Large intestine (tissue), 3 donors: ENCODE measurements around the gene RGP1. TPM values are rescaled to one million over a fixed set of nuclear protein-coding genes. Genes with fewer than 3 reads are reported as not detected.

Experiments
- DNase-seq, 2 donors: peaks; one replicate each; pipeline versions ENCODE4 v3.0.0 to v3.0.0-alpha.2; 2013
- H3K27ac ChIP-seq: one replicate; pipeline ENCODE4 v1.5.1; 2013; ENCODE audit warnings: low read length
- H3K27me3 ChIP-seq: 2 replicates; pipeline ENCODE4 v1.6.1; 2013; ENCODE audit warnings: low read length; ENCODE audit not compliant: control insufficient read depth, insufficient read depth
- H3K36me3 ChIP-seq: 2 replicates; pipeline ENCODE4 v1.6.1; 2013; ENCODE audit warnings: low read length; ENCODE audit not compliant: control insufficient read depth, insufficient read depth
- H3K4me1 ChIP-seq: one replicate; pipeline ENCODE4 v1.6.1; 2013; ENCODE audit warnings: low read length; ENCODE audit not compliant: control insufficient read depth, insufficient read depth
- H3K4me3 ChIP-seq: one replicate; pipeline ENCODE4 v1.5.1; 2013; ENCODE audit warnings: low read length
- H3K9me3 ChIP-seq: one replicate; pipeline ENCODE4 v1.6.1; 2013; ENCODE audit warnings: mild to moderate bottlenecking, low read depth, low read length, moderate library complexity; ENCODE audit not compliant: control insufficient read depth
- WGBS: methylation state at CpG from one replicate; pipeline ENCODE4 v1.1.5; 2013; ENCODE audit warnings: low lambda C conversion rate; ENCODE audit not compliant: insufficient coverage; 5-methylcytosine and 5-hydroxymethylcytosine counted together
- polyA plus RNA-seq: library from polyadenylated mRNA; unstranded; fragments of 120-200 nt; gene quantifications from one replicate; pipeline ENCODE4 v1.2.1, GENCODE V29; 2013

Gene RGP1
- polyA plus RNA-seq, 1 donor, result 17.2 TPM

DNA sequence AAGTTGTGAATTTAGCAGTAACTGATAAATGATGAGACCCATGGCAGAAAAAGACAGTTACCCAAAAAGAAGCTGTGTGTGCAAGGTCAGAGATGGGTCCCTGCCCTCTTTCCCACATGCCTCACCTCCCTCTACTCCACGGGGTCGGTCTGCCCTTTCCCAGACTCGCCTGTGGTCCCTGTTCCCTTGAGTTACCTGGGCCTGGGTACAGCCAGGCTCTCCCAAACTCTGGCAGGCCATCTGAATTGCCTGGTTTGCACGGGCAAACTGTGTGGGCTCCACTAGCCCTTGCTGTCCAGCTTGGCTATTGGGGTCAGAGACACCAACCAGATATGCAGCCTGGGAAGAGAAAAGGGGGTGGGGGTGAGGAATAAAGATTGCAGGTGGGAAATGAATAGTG is 40.9 kb upstream of the RGP1 start:
- H3K9me3 ChIP-seq, result no peaks in the 10 kb centered on the region
- H3K27me3 ChIP-seq, result no peaks in the 10 kb centered on the region
- no peaks in the 10 kb centered on the region for H3K4me1 ChIP-seq
- H3K4me3 ChIP-seq, result no peak overlapping the region
- H3K27ac ChIP-seq, result no peak overlapping the region
- WGBS, result no CpG with 5 or more reads among the region's 4 CpGs
- H3K36me3 ChIP-seq, result peaks cover 92% of the 10 kb centered on the region
- DNase-seq, result no peak

DNA sequence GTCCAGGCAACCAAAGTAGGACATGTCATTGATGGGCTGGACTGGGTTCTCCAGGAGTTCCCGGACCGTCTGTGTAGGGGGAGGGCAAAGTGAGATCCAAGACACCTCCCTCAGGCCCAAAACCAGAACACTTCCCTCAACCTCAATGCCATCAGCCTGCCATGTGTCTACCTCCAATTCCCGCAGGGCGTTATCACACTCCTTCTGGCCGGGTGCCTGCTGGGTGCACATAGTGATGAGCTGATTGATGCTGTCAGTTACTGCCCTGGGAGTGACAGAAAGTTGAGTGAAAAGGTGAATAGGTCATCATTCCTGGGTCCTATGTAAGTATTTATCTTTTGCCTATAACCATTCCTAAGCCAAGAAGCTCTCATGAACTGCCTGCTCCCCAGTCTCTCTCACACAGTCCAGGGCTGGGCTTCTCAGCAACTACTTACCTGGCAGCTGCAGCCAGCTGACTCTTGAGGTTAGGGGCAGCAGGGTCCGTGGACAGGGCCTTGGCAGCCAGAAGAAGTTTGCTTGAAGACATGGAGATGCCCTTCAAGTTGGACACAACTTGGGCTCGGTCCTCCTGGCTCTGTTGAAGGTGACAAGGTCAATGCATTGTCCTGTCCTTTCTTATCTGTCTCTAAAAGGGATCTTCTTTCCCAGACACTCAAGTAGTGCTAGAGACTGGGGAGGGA is 38.1 kb upstream of the RGP1 start:
- Histone ChIP-seq H3K27me3 (no peaks in the 10 kb centered on the region), H3K27ac (no peak overlapping the region), H3K4me1 (no peaks in the 10 kb centered on the region), H3K9me3 (no peaks in the 10 kb centered on the region), H3K36me3 (peaks cover 90% of the 10 kb centered on the region), H3K4me3 (no peak overlapping the region)
- no peak for DNase-seq
- no CpG with 5 or more reads among the region's 7 CpGs for WGBS

DNA sequence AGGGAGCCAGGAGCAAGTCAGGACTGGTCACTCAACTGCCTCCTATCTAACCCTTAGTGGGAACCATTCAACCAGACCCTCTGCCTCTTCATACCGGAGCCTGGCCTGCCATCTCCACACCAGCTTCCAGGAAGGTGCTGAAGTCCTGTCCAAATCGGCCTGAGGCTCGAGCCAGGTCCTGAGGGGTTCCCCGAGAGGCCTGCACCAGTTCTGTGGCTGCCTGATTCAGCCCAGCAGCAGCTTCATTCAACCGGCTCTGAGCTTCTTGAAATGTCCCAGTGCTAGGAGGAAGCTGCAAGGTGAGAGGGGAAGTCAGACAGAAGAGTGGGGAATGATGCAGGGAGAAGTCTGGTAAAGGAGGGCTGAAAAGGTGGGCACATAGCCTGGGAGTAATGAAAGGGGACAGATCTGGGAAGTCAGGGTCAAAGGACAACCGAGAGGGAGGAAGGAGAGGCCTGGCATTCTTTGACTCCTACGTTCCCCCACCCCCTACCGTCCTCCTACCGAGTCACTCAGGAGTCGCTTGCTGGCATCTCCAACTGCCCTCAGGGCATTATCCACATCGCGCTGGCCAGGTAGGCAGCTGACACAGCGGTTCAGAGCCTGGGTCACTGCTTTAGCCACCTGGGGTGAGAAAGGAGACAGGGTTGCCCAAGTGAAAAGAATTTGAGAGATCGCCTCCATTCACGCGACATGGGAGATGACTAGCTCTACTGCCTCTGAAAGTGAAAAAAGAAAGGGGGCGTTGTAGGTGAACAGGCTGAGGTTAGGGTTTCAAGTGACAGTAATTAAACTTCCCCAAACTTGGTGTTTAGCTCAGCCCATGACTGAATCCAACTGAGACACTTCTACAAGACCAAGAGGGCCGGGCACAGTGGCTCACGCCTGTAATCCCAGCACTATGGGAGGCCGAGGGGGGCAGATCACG is 37.3 kb upstream of the RGP1 start:
- no CpG with 5 or more reads among the region's 21 CpGs for WGBS
- no peaks in the 10 kb centered on the region for H3K9me3 ChIP-seq
- no peak overlapping the region for H3K4me3 ChIP-seq
- H3K27ac ChIP-seq, result no peak overlapping the region
- peaks cover 90% of the 10 kb centered on the region for H3K36me3 ChIP-seq
- no peaks in the 10 kb centered on the region for H3K27me3 ChIP-seq
- no peaks in the 10 kb centered on the region for H3K4me1 ChIP-seq
- DNase-seq, result no peak

DNA sequence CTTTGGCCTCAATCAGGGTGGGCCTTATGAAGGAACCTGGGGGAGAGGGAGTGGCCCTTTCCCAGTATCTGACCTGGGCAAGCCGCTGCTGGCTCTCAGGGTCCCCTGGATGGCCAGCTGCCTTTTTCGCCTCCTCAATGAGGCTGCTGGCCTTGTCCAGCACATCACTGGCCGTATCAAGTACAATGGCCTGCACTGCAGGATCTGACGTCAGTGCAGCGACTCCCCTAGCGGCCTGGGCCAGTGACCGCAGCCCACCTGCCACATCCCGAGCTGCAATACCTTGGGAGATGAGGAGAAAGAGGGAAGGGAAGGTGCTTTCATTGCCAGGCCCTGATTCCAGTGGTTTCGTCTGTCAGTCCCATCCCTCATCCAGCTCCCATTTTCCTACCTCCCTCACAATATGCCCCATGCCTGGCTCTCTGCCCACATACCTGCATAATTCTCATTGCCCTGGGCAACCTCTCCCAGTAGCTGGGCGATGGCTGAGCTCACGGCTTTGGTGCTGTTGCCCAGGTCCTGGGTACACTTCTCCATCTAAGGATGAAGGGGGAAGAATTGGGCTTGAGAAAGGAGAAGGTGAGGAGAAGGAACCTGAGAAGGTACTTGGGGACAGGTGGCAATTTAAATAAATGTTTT is 36.2 kb upstream of the RGP1 start:
- Histone ChIP-seq H3K4me1 (no peaks in the 10 kb centered on the region), H3K9me3 (no peaks in the 10 kb centered on the region), H3K27me3 (no peaks in the 10 kb centered on the region), H3K27ac (no peak overlapping the region), H3K36me3 (peaks cover 90% of the 10 kb centered on the region), H3K4me3 (no peak overlapping the region)
- no CpG with 5 or more reads among the region's 11 CpGs for WGBS
- no peak for DNase-seq

DNA sequence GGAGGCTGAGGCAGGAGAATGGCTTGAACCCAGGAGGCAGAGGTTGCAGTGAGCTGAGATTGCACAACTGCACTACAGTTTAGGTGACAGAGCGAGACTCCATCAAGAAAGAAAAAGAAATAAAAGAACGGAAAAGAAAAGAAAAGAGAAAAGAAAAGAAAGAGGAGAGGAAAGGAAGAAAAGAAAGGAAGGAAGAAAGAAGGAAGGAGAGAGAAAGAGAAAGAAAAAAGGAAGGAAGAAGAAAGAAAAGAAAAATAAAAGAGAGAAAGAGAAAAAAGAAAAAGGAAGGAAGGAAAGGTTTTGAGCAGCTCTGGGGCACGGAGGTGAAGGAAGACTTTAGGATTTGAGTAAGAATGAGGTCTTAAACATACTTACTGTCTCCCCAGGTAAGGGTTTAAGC is 35.5 kb upstream of the RGP1 start:
- Histone ChIP-seq H3K4me1 (no peaks in the 10 kb centered on the region), H3K27me3 (no peaks in the 10 kb centered on the region), H3K9me3 (no peaks in the 10 kb centered on the region), H3K36me3 (peaks cover 92% of the 10 kb centered on the region), H3K4me3 (no peak overlapping the region), H3K27ac (no peak overlapping the region)
- no peak for DNase-seq
- 90% methylated on average over 3 of the region's 3 CpGs for WGBS

DNA sequence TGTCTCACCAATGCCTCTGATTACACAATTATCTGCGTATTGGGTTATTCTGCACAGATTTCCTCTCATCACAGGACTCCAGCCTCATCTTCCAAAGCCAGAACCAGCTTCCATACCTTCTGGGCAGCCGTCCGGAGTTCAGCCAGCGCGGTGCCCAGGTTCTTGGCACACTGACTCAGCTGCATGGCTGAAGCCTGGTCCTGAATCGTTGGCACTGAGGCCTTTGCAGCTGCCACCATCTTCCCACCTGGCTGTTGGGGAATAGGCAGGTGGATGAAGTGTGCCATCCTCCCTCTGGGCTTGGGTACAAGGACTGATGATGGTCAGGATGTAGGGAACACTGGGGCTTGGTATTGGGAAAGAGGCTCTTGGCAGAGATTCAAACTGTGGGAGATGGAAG is 35.0 kb upstream of the RGP1 start:
- H3K27ac ChIP-seq, result no peak overlapping the region

DNA sequence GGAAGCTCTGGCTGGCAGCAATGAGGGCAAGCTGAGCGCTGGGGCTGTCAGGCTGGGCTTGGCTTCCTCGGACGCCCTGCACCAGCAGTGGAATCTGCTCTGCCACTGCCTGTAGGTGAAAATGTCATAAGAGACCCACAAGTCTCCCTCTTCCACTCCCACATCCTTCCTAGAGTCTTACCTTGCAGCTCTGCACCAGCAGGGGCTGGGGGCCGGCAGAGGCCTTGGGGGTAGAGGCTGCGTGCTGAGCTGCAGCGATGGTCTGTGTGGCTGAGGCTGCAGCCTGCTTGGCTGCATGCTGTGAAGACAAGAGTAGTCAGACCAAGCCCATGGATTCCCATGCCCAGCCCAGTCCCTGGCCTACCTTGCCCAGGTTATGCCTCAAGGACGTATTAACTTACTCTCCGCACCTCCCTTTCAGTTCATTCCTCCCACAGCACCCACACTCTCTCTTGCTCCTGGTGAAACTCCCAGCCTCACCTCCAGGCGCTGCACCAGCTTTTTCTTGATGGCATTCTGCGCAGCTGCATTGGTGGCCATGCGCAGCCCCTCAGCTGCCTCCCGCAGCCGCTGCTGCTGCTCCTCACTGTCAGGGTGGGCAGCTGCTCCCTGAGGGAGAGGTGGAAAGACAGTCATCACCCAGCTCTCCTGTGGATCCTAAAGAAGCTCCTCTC is 34.4 kb upstream of the RGP1 start:
- no peak overlapping the region for H3K27ac ChIP-seq
- no peak overlapping the region for H3K4me3 ChIP-seq
- no peak for DNase-seq
- no peaks in the 10 kb centered on the region for H3K4me1 ChIP-seq
- no CpG with 5 or more reads among the region's 13 CpGs for WGBS
- H3K27me3 ChIP-seq, result no peaks in the 10 kb centered on the region
- peaks cover 96% of the 10 kb centered on the region for H3K36me3 ChIP-seq
- no peaks in the 10 kb centered on the region for H3K9me3 ChIP-seq

More for the DNA sequence above, 35.0 kb upstream of the RGP1 start:
- no peak for DNase-seq
- H3K4me1 ChIP-seq, result no peaks in the 10 kb centered on the region
- no CpG with 5 or more reads among the region's 6 CpGs for whole genome bisulfite sequencing
- H3K9me3 ChIP-seq, result no peaks in the 10 kb centered on the region
- no peak overlapping the region for H3K4me3 ChIP-seq
- H3K36me3 ChIP-seq, result peaks cover 92% of the 10 kb centered on the region
- no peaks in the 10 kb centered on the region for H3K27me3 ChIP-seq

DNA sequence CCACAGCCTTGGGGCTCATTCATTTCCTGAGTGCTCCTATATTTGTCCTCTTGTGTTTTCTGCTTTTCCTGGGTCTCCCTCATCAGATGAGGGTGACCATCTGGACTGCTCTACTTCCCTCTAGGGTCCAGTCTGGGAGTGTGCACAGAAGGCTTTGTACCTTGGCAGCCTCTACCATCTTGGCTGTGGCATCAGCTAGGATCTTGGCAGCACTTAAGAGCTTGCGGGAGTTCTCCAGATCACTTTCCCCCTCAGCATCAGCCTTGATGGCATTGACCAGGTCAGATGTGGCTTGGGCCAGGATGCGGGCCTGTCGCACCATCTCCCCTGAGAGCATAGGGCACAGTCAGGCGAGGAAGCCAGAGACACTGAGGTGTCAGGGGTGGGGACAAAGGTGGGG is 32.9 kb upstream of the RGP1 start:
- H3K27me3 ChIP-seq, result no peaks in the 10 kb centered on the region
- no CpG with 5 or more reads among the region's 4 CpGs for WGBS
- H3K4me3 ChIP-seq, result no peak overlapping the region
- no peak for DNase-seq
- H3K27ac ChIP-seq, result no peak overlapping the region
- no peaks in the 10 kb centered on the region for H3K9me3 ChIP-seq
- peaks cover 97% of the 10 kb centered on the region for H3K36me3 ChIP-seq
- H3K4me1 ChIP-seq, result no peaks in the 10 kb centered on the region

DNA sequence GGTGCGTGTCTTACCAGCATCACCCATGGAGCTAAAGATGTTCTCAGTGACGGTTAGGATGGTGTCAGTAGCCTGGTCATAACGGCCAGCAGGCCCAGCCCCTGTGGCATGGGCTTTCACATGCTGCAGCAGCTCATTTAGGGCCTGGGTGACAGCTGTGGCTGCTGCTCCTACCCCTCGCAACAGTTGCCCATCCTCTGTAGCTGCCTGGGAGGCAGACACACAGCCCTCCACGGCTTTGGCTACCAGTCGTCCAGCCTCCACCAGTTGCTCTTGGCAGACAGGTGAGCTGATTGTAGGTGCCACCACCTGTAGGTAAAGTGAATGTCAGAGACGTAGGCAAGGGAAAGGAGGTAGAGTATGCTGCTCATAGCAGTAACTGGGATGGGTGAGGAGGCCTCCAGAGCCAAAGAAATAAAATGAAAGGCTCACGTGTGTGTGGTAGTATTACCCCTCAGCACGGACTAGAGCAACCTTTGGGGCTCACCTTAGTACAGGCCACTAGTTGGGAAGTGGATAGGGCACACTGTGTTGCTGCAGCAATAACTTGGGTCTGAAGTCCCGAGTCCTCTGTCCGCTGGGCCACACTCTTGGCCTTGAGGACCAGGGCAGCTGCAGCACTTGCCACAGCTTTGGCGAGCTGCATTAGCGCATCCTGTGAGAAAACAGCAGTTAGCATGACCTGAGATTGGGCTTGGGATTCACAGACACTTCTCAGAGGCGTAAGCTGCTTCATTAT is 31.8 kb upstream of the RGP1 start:
- WGBS, result no CpG with 5 or more reads among the region's 14 CpGs
- DNase-seq, result no peak
- H3K4me1 ChIP-seq, result no peaks in the 10 kb centered on the region
- H3K27ac ChIP-seq, result no peak overlapping the region
- no peak overlapping the region for H3K4me3 ChIP-seq
- no peaks in the 10 kb centered on the region for H3K27me3 ChIP-seq
- no peaks in the 10 kb centered on the region for H3K9me3 ChIP-seq
- peaks cover 97% of the 10 kb centered on the region for H3K36me3 ChIP-seq
